Measurements from ENCODE around the gene PODN.

GRCh38 chr1:53082826-53083455 is 20.9 kb downstream of the PODN start:
- TF ChIP-seq POLR2A (IDR thresholded peaks at IDR 0.05), result no peak
- no peak for TF ChIP-seq EP300 (IDR thresholded peaks at IDR 0.05)
- TF ChIP-seq CTCF (IDR thresholded peaks at IDR 0.05), result no peak
- TF ChIP-seq POLR2AphosphoS5 (IDR thresholded peaks at IDR 0.05), result no peak
